GM19463 (cell line): ENCODE data around the gene CTSL.
"Not testable (repeated sequence)": the region's sequence is repeated elsewhere in the genome, so short reads cannot be mapped to it uniquely, and the experiment has no call there.

ENCODE experiments used
- ATAC-seq: cut with Tn5 transposase; IDR thresholded peaks from one replicate; pipeline ENCODE4 v1.9.1; 2021; ENCODE audit warnings: mild to moderate bottlenecking, moderate library complexity; ENCODE audit not compliant: unreplicated experiment

CTSL gene

DNA sequence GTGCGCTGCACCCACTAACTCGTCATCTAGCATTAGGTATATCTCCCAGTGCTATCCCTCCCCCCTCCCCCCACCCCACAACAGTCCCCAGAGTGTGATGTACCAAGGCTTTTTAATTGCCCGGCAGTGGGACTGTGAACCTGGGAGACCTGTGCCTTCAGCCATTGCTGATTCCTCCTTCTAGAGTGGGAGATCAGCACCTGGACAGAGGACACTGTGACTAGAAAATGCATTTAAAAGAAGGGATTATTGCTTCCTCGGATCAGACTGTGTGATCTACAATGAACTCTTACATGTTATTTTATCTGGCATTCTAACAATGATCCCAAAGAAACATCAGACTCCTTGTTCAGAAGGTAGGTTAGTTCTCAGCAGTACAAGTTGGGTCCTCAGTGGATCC, 25.9 kb downstream of the CTSL start:
- no peak for ATAC-seq

DNA sequence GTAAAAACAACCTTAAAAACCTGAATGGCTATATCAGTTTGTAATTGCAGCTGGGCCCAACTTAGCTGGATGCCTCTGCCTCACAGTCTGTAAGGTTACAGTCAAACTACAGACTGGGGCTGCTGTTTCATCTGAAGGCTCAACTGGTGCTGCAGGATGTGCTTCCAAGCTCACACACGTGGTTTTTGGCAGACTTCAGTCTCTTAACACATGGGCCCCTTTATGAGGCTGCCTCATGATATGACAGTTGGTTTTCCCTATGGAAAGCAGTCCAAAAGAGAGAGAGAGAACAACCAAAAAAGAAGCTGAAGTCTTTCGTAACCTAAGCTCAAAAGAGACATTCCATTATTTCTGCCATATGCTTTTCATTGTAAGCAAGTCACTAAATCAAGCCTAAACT, 27.4 kb downstream of the CTSL start:
- no peak for ATAC-seq

DNA sequence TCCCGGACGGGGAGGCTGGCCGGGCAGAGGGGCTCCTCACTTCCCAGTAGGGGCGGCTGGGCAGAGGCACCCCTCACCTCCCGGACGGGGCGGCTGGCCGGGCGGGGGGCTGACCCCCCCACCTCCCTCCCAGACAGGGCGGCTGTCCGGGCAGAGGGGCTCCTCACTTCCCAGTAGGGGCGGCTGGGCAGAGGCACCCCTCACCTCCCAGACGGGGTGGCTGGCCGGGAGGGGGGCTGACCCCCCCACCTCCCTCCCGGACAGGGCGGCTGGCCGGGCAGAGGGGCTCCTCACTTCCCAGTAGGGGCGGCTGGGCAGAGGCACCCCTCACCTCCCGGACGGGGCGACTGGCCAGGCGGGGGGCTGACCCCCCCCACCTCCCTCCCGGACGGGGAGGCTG, 32.4 kb downstream of the CTSL start:
- ATAC-seq, result not testable (repeated sequence)

DNA sequence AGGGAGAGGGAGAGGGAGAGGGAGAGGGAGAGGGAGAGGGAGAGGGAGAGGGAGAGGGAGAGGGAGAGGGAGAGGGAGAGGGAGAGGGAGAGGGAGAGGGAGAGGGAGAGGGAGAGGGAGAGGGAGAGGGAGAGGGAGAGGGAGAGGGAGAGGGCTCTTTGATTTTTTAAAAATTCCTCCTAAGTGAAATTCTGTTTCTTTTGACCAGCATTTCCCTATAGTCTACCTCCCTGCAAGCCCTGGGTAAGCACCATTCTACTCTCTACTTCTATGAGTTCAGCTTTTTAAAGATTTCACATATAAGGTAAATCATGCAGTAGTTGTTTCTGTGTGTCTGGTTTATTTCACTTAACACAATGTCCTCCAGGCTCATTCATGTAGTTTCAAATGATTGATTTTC, 34.1 kb downstream of the CTSL start:
- not testable (repeated sequence) for ATAC-seq

DNA sequence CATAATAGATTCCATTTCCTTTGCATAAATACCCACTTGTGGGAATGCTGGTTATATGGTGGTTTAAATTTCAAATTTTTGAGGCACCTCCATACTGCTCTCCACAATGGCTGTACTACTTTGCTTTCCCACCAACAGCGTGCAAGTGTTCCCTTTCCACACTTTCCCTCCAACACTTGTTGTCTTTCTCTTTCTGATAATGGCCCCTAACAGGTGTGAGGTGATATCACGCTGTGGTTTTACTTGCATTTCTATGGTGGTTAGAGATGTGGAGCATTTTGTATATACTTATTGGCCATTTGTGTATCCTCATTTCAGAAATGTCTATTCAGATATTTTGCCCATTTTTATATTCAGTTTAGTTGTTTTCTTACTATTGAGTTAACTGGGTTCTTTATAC, 34.6 kb downstream of the CTSL start:
- no peak for ATAC-seq

DNA sequence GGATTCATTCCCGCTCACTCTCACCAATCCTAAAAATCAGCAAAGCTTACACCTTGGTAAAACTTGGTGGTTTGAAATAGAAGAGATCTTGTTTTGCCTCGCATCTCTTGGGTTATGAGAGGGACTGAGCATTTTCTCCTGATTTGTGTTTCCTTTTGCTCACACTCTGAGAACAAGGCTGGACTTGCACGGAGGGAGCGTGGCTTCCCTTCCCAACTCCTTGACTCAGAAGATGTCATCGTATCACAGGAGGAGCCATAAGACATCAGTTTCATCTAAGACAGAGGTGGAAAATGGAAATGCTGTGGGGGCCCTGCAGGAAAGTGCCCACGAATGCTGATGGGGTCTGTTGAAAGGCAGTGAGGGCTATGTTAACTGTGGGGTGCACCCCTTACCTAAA, 37.4 kb downstream of the CTSL start:
- ATAC-seq, result no peak

DNA sequence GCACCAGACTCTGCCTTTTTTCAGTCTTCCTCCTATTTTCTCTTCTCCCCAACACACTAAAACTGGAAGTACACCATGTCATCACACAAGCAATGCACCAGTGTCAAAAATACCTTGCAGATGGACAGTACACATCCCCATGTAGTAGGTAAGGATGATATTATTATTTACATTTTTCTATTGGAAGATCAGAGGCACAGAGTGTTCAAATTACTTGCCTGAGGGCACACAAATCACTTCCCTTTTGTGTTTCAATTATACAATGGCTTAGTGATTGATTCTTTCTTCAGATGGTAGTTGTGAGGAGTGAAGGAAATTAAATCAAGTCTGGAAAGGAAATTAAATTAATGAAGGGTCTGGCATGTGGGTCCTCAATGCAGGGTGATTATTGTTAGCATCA, 39.6 kb downstream of the CTSL start:
- no peak for ATAC-seq

DNA sequence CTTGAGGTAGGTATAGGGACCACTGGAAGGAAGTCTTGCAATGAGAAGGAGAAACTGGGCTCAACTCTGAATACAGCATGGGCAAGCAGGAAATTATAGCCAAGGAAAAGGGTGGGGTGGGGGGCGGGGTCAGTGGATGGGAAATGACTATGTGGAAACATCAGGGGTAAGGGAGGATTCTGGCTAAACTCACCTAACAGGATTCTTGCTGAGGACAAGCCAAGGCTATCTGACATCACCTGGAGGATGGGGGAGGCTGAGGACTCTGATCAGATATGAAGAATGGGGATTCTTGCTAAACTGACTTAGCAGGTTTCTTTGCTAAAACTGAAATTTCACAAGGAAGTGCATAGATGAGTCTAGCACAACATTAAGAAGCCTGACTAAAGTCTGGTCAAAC, 40.8 kb downstream of the CTSL start:
- no peak for ATAC-seq

DNA sequence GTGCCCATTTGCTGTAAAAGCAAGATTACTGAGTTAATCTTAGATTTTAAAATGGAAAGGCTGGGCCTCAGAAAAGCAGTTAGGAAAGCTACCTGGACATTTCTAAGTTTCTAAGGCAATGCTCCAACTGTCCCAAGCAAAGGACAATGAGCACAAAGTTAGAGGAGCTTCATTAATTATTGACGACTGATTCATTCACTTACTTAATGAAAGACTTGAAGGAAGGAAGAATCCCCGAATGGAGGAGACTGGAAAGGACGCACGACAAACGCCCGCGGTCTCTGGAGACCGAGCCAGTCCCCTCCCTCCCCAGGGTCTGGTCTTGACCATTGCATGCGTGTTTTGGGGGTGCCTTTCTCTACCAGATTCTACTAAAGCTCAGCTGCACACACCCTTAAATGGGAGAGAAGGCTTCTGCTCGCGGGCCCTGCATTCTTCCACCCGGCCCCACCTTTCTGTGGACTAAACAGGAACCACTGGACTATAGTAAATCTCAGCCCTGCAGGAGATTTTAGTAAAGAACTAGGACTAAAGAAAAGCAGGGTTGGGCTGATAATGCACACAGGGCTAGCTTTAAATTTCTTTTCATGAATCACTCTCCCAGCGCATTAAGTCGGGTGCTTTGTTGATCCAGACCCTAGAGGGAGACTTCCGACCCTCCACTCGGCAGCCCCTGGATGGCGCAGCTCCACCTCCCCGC, 44.8 kb downstream of the CTSL start:
- no peak for ATAC-seq

DNA sequence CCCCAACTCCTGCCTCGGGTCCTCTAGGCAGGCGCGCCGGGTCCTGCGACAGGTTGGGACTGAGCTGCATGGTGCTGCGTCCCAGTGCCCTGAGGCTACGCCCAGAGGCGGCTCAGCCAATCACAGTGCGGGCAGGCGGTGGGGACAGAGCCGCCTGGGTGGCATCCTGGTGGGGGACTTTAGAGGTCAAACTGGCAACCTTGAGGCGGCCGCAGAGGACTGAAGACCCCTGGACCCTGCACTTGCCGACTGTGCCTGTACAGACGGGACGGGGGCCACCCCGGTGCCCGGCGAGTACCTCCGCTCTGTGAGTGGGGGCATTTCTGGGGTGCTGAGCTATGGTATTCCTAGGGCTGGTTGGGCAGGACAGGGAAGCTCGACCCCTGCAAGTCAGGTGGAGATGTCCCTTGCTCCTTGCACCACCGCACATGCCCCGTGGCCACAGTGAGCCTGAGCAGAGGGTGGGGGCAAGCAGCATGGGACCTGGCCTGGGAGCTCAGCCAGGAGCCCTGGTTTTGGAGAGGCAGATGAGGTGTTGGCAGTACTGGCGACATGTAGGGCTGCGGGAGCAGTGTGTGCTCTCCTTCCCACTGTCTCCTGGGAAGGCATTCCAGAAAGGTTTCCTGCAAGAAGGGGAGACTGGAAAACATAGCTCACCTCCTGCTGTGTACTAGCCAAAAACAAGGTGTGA, 45.5 kb downstream of the CTSL start:
- ATAC-seq, result no peak

DNA sequence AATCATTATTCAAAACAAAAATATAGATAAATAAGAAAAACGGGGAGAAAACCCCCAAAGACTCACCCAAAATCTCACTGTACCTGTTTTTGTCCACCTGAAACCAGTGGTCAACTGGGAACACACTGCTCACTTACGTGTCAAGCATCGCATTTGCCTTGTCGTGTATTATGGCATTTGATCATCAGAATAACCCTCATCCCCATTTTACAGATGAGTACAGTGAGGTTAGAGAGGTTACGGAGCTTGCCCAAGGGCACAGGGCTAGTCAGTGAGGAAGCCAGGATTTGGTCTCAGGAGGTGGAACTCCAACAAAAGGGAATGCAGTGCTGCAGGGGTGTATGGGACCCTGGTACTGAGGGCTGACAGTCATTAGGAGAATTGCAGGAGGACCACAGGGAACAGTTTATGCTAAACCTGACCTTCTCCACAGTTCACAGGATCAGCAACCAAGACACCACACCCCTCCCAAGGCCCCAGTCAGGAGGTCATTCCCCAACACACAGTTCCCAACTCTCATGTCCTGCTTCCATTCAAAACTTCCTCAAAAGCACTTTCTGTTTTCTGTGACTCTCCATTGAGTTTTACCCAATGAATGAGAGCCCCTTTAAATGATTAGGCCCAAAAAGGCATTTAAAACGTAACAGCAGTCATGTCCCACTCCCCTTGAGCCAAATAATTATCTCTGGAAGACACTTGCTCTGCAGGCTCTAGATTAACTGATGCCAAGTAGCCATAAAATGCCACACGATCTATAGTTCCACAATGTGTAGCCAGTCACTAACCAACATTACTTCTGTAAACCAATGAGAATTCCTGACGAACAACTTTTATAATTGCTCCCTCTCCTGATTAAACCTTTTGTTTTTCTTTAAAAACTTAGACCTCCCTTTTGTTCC, 50.8 kb downstream of the CTSL start:
- ATAC-seq, result no peak

DNA sequence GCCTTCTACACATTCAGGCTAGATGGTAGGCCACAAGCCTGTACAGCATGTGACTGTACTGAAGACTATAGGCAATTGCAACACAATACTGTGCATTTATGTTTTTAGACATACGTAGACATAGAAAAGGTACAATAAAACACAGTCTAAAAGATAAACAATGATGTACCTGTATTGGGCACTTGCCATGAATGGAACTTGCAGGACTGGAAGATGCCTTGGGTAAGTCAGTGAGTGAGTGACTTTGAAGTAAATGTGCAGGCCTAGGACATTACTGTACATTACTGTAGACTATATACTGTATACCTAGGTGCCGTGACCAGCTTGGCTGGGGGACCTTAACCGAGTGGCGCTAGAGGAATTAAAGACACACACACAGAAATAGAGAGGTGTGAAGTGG, 53.1 kb downstream of the CTSL start:
- ATAC-seq, result no peak
